DMS114 treated with DMSO at 0.1 percent for 48 hours (cell line): ENCODE data around the gene SMYD3.
"Not testable (repeated sequence)": the region's sequence is repeated elsewhere in the genome, so short reads cannot be mapped to it uniquely, and the experiment has no call there.

Experiments
- DNase-seq: peaks from one replicate; lab custom pipeline; 2025; ENCODE audit not compliant: unreplicated experiment; lab: John Stamatoyannopoulos, UW

SMYD3 gene

DNA sequence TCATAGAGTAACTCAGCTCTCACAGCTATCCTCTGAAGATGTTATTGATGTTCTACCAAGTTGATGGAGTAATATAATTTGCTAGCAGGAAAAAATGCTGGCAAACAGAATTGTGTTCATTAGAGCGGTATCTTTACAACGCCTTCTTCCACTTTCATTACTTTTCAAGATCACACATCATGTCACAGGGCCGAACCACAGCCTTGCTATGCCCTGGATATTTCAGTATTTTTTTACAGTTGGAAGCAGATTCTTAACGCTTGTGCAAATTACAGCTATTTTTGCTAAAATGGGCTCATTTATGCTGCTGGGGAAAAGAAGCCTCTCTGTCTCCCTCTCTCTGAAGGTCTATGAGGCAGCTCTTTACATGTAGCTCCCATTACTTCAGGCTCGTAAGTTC, 720.1 kb downstream of the SMYD3 start:
- no peak for DNase-seq

DNA sequence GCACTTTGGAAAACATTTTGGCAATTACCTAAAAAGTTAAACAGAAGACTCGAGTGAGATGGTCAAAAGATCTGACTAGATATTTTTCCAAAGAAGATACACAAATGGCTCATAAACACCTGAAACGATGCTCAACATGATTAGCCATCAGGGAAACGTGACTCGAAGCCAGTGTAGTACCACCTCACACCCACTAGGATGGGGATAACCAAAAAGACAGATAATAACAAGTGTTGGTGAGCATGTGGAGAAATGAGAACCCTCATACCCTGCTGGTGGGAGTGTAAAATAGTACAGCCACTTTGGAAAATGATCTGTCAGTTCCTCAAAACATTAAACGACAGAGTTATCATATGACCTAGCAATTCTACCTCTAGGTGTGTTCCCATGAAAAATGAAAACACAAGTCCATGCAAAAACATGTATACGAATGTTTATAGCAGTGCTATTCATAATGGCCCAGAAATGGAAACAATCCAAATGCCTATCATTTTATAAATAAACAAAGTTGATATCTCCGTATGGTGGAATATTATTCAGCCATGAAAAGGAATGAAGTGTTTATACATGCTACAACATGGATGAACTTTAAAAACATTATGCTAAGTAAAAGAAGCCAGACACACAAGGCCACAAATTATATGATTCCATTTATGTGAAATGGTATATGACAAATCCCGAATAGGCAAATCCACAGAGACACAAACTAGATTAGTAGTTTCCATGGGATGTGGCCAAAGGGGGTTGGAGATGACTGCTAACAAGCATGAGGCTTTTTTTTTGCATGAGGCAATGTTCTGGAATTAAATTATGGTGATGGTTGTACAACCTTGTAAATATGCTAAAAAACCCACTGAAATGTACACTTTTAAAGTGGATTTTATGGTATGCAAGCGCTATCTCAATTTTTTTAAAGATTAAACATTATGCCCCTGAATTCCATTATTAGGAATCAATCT, 727.0 kb downstream of the SMYD3 start:
- no peak for DNase-seq

DNA sequence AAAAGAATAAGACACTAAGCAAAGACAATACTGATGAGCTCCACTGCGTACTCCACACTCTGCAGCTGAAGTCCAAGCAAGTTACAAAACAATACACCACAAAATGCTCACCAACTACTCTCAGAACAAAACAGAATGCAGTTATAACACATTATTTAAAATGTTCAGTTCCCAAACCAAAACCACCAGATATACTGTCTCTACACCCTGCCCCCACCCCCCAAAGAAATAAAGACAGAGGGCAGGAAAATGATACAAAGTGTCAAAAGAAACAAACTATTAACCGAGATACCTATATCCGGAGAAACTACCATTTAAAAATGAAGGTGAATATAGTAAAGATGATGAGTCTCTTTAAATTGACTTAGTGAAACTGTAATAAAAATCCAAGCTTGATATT, 729.3 kb downstream of the SMYD3 start:
- DNase-seq: no peak

DNA sequence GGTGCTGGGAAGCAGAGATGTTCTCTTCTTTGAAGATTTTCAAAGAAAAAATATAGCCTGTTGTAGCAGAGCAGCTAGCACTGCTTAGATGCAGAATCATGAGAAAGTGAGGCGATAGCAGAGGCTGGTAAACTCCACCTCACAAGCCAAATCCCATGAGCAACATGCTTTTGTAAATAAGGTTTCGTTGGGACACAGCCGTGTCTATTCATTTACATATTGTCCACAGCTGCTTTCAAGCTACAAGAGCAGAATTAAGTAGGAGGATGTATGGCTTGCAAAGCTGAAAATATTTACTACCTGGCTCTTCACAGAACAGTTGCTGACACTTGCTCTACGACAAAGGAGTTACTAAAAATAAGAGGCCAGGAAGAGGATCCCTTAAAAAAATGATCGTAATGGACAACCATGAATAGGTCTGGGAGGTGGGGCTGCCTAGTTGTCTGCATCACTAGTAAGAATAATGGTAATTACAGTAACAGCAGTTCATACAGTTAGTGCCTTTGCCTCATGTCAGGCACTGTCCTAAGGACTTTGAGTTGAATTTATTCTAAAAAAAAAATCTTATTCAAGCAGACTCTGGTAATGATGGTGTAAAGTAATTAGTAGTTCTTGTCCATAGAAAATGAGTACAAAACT, 730.3 kb downstream of the SMYD3 start:
- DNase-seq: no peak

DNA sequence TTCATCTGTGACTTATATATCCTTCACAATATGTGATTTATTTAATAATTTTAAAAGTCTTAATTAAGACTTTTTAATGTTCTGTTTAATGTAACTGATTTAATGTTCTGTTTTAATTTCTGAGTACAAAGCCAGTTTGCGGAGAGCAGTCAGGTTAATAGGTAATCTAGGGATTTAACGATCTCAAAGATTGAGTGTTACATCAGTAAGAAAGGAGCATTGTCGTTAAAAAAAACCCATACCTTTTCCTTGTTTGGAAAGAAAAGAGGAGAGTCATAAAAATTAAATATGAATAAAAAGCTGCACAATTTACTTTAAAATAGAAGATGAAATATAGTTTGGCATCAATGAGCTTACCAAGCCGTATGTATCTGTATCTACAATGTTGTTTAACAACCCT, 730.9 kb downstream of the SMYD3 start:
- DNase-seq: no peak

DNA sequence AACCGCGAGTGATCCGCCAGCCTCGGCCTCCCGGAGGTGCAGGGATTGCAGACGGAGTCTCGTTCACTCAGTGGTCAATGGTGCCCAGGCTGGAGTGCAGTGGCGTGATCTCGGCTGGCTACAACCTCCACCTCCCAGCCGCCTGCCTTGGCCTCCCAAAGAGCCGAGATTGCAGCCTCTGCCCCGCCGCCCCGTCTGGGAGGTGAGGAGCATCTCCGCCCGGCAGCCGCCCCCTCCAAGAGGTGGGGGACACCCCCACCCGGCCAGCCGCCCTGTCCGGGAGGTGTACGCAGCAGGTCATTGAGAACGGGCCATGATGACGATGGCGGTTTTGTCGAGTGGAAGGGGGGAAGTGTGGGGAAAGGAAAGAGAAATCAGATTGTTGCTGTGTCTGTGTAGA, 732.1 kb downstream of the SMYD3 start:
- DNase-seq: not testable (repeated sequence)

DNA sequence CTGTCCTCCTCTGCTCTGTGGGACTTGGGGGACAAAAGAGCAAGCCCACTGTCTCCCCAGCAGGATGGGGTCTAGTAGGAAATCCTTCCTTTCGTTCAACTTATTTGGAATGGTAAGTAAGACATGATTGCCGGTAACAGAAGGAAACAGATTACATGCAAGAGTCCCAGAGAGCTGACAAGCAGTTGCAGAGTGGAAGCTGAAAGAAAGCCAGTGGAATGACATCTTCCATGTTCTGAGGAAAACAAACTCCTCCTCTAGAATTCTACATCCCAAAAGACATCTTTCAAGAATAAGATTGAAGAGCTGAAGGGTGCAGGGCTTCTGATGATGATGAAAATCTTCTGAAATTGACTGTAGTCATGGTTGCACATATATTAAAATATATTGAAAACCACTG, 732.9 kb downstream of the SMYD3 start:
- no peak for DNase-seq

DNA sequence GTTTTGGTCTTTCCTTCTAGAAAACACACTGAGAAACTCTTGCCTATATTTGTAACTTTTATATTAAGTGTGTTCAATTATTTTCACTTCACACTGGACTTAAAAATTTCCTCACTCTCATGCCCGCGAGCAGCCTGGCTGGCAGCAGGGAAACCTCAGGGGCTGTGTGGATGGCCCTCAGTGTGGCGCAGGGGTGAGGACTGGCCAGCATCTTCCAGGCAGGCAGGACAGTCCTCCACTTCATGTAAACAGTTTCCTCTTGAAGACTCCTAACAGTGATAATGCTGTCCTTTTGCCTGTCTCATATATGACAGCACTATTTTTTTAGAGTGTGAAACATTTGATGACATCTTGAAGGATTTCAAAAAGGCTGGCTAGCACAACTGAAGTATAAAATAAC, 733.7 kb downstream of the SMYD3 start:
- no peak for DNase-seq

DNA sequence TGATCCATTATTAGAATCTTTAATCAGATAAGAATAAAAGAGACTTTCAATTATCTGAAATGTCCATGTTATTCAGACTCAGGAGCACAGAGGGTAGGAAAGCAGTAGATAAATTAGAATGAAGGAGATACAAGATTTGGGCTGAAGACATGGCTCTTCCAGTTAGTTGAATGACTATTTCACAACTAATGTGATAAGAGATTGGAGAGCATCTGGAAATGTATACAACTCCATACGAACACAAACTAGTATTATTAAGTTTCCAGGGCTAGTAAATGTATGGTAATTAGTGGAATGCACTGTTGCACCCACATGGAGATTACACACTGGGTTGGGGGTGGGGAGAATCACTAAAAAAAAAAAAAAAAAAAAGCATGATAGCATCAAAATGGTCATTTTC, 734.3 kb downstream of the SMYD3 start:
- DNase-seq: no peak

DNA sequence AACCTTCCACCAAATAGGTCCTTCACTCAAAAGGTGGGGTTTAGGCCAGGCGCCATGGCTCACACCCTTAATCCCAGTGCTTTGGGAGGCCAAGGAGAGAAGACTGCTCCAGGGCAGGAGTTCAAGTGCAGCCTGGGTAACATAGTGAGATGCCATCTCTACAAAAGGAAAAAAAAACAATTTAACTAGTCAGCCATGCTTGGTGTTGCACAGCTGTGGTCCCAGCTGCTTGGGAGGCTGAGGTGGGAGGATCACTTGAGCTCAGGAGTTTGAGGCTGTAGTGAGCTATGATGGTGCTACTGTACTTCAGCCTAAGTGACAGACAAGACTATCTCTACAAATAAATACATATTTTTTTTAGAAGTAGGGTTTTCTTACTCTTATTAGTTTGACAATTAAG, 734.8 kb downstream of the SMYD3 start:
- no peak for DNase-seq

DNA sequence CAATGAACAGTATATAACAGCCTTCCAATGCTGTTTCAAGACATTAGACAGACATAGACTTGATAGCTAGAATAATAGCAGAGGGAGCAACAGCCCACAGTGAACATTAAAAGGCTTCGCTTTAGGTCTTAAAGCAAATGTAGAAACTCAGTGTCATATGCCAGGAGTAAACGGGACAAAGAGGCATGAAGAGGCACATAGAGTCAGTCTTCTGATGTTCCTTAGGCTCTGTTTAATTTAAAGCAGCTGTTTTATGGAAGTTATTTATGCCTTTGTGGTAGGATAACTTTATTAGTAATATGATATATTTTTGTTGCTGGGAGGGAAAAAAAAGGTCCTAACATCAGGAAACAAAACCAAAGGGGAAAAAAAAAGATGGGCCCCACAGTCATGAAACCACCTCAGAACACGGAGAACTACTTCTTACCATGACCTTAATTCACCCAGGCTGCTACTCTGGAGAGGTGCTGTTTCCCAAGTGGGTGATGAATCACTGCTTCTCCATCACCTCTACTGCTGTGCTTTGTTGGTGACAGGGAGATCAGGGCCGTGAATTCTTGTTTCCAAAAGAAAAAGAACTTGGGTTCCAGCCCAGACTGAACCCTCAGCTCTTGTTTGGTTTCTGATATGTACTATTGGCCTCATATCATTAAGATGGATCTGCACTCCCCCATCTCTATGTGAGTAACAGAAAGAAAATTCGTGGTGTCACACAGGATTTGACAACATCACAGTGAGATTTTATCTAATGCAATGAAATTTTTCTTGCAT, 735.4 kb downstream of the SMYD3 start:
- no peak for DNase-seq

DNA sequence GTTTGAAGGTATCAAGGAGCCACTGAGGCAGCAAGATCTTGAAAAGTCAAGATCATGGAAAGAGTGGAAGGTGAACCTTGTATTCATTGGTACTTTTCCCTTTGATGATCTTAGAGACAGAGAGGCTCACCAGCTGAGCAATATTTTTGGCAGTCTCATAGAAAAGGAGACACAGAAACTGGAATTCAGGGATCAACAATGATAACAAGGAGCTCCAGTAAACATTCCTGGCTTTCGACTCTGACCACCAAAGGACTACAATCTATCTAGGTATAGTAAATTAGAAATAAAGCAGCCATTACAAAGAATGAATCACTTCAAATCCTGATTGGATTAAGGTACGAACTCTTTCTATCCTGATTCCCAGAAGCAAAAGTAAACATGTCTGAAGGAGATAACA, 736.9 kb downstream of the SMYD3 start:
- DNase-seq: no peak

DNA sequence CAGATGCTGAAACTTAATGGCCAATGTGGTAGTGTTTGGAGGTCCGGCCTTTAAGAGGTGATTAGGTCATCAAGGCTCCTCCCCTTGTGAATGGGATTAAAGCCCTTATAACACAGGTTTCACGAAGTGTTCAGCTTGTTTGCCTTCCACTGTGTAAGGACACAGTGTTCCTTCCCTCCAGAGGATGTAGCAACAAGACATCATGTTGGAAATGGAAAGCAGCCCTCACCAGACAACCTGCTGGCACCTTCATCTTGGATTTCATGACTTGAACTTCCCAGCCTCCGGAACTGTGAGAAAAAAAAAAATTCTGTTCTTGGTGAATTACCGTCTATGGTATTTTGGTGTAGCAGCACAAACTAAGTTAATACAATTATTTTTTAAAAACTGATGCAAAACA, 738.5 kb downstream of the SMYD3 start:
- no peak for DNase-seq

DNA sequence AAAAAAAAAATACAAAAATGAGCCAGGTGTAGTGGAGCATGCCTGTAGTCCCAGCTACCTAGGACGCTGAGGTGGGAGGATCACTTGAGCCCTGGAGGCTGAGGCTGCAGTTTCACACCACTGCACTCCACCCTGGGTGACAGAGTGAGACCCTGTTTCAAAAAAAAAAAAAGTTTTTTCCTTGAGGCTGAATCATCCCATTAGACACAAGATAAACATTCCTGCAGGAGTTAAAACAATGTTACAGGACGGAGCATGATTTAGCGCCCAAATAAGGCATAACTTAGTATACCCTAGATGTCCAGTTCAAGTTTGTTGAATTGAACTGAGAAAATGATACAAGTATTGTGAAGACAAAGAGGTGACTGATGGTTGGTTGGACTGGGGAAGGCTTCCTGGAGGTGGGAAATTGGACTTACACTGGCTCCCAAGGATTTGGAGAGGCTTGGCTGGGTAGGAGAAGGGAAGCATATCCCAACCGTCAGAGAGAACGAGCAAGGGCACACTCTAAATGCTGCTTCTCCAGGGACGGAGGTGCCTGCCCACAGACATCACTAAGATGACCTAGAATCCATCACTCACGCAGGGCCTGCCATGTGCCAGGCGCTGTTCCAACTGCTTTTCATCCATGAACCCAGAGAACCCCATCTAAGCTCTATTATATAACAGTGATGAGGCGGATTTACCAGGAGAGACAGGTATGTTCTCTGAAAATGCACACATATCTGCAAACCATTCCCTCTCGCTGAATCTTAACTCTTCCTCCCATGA, 741.7 kb downstream of the SMYD3 start:
- no peak for DNase-seq

DNA sequence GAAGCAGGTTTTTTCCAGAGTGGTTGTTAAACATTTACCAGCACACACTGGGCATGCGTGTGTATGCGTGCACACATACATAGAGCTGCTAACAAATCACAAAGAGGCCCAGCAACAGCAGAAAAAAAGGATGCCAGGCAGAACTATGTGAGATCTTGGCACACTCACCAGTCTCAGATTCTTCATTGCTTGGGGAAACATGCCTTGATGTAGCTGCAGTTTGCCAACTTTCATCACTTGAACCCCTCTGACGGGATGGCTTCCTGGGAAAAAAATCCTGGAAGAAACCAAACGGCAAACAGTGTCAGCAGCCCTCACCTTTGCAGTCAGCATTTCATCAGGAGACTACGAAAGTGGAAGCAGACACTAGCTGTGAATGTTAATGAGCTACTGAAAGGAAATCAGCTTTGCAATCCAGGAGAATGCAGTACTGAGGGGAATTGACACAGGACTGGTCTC, 743.2 kb downstream of the SMYD3 start:
- no peak for DNase-seq

DNA sequence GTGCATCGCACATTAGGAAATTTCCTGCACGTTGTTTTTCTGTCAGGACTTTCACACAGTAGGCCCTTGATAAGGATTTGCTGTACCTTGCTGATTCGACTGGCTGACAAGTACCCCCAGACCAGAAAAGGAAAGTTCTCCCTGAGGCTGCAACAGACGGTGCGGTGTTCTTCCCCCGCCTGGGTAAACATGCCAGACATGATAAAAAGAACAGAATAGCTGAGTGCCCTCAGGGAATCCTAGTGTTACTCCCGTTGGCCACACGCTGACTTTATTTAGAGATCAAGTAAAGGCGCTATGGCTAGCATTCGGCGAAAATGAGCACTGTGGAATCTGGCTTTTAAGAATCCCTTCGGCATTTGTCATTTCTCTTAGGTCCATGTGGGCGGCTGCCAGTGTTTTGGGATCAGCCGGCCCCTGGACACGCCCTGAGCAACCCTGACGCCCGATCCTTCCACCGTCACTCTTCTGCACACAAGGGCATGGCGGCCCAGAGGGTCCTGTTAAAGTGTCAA, 744.6 kb downstream of the SMYD3 start:
- DNase-seq: no peak

DNA sequence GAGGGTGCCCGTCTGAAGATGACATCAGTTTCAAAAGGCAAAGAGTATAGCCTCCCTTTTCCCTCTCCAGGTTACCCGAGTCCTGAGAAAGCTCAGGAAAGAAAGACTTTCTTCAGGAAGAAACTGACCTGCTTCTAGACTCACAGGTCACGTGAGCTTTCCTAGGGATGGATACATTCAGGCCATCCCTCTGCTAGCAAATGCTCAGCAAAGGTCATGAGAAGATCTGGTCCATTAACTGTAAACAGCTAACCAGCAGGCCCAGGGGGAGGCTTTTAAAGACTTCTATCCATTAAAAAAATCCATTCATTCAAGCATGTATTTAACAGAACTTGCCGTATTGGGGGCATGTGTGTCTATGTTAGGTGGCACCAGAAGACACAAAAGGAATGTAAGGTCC, 746.8 kb downstream of the SMYD3 start:
- DNase-seq: no peak

DNA sequence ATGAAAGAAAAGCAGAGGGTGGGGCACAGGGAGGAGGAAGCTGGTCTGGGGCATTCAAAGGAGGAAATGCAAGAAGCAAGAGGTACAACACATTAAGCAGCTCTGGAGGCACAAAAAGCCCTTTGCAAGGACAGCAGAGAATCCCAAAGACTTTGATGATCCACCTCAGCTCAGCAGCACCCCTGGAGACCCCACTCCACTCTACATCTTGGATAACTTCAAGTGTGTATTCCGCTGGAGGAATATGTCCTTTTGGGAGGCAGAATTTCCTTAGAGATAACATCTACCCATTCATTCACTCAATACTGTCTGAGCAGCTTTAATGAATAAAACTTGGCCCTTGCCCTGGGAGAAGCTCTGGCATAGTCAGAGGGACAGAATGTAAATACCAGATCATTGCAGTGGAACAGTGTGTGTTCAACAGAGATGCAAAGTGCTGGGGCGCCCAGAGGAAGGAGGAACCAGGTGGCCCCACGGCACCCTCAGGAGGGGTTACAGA, 752.6 kb downstream of the SMYD3 start:
- no peak for DNase-seq

DNA sequence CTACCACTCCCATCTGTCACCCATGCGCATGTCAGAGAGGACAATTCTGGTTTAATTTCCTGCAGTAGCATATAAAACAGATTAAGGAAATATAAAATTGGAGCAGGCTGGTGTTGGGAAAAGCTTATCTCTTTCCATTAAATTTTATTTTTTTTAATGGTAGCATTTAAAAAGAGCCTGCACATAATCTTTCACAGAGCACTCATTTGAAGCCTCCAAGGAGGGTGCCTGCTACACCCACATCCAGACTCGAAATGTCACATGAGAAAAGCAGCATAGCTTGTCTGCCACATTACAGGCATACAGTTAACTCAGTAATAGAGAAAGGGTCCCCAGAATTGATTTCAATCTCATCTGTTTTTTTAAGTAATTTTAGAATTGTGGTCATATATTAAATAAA, 753.3 kb downstream of the SMYD3 start:
- no peak for DNase-seq

DNA sequence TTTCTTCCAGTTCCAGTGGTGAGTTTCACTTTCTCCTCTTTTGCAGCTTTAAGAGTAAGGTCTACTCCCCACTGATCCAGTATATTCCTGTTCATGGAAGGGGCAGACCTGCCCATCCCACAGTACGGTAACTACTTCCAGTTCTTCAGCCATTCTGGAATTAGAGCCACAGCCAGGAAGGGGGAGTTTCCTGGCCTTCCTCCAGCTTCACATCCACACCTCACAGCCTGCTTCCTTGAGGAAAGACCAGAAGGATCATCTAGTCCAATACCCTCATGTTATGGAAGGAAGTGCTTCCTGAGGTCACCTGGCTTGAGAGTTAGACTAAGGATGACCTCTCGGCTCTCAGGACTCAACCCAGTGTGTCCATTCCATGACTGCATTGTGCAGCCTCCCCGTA, 754.5 kb downstream of the SMYD3 start:
- DNase-seq: no peak
